Keratinocyte (primary cell): ENCODE data around the gene TBC1D8B. TPM values are rescaled to one million over a fixed set of nuclear protein-coding genes. Genes with fewer than 3 reads are reported as not detected.
"Not testable (repeated sequence)": the region's sequence is repeated elsewhere in the genome, so short reads cannot be mapped to it uniquely, and the experiment has no call there.

Experiments
- DNase-seq: peaks from one replicate; pipeline ENCODE4 v3.0.0-alpha.2; 2011; ENCODE audit warnings: low read depth, missing footprints, low spot score
- FAIRE-seq: peaks from 2 replicates; lab custom pipeline; 2011; peaks lifted over from hg19 to GRCh38; lab: Jason Lieb, UNC
- H2AFZ ChIP-seq: 2 replicates; pipeline ENCODE4 v1.6.0; 2012; ENCODE audit warnings: low read length, control low read depth, inconsistent platforms; ENCODE audit not compliant: control insufficient read depth
- H3K27ac ChIP-seq: 2 replicates; pipeline ENCODE4 v1.5.1; 2011; ENCODE audit warnings: low read length; ENCODE audit not compliant: control insufficient read depth, insufficient read depth
- H3K27me3 ChIP-seq: 3 replicates; pipeline ENCODE4 v1.6.0; 2011; ENCODE audit warnings: low read length; ENCODE audit not compliant: control insufficient read depth, insufficient read depth; ENCODE audit errors: extremely low read depth
- H3K36me3 ChIP-seq, 2 experiments: 2 replicates in 1 of 2; 3 replicates in 1 of 2; pipeline ENCODE4 v1.5.1; 2011; ENCODE audit warnings: low read length in 2 of 2, mild to moderate bottlenecking in 1 of 2; ENCODE audit not compliant: control insufficient read depth in 2 of 2, insufficient read depth in 2 of 2; ENCODE audit errors: extremely low read depth in 1 of 2
- H3K4me1 ChIP-seq: 3 replicates; pipeline ENCODE4 v1.5.1; 2011; ENCODE audit warnings: low read length; ENCODE audit not compliant: control insufficient read depth, insufficient read depth; ENCODE audit errors: extremely low read depth
- H3K4me2 ChIP-seq: 3 replicates; pipeline ENCODE4 v1.6.0; 2011; ENCODE audit warnings: low read depth, low read length; ENCODE audit not compliant: control insufficient read depth, insufficient read depth; ENCODE audit errors: extremely low read depth
- H3K4me3 ChIP-seq, 3 experiments: fragments of 200-600 bp in 1 of 3; sonication (generic) in 1 of 3; 2 replicates in 2 of 3; 3 replicates in 1 of 3; pipeline ENCODE4 v1.5.1; 2011 to 2016; ENCODE audit warnings: low read length in 3 of 3, mild to moderate bottlenecking in 3 of 3, control low read depth in 2 of 3, inconsistent platforms in 1 of 3, low read depth in 1 of 3, mixed read lengths in 1 of 3, mixed run types in 1 of 3, moderate library complexity in 1 of 3; ENCODE audit not compliant: control insufficient read depth in 2 of 3, insufficient read depth in 2 of 3; ENCODE audit errors: extremely low read depth in 1 of 3
- H3K79me2 ChIP-seq: 2 replicates; pipeline ENCODE4 v1.6.0; 2012; ENCODE audit warnings: low read length; ENCODE audit not compliant: control insufficient read depth, insufficient read depth
- H3K9ac ChIP-seq: 3 replicates; pipeline ENCODE4 v1.6.0; 2011; ENCODE audit warnings: low read length; ENCODE audit not compliant: control insufficient read depth, insufficient read depth; ENCODE audit errors: extremely low read depth
- H3K9me1 ChIP-seq: 3 replicates; pipeline ENCODE4 v1.6.0; 2011; ENCODE audit warnings: low read length; ENCODE audit not compliant: control insufficient read depth, insufficient read depth; ENCODE audit errors: extremely low read depth
- H3K9me3 ChIP-seq: 2 replicates; pipeline ENCODE4 v1.5.1; 2012; ENCODE audit warnings: low read depth, low read length; ENCODE audit not compliant: control insufficient read depth
- H4K20me1 ChIP-seq: 3 replicates; pipeline ENCODE4 v1.6.0; 2011; ENCODE audit warnings: low read length; ENCODE audit not compliant: control insufficient read depth, insufficient read depth; ENCODE audit errors: extremely low read depth
- EZH2 ChIP-seq: IDR thresholded peaks from one replicate; pipeline ENCODE4 v1.6.1; 2012; ENCODE audit warnings: inconsistent platforms, mild to moderate bottlenecking, low read length, moderate library complexity
- dilution Hi-C: fragments of 300-500 bp; cut with MboI; formaldehyde crosslinking; loops from one replicate; pipeline ENCODE4 v1.7.0; 2020; ENCODE audit warnings: low sequenced_read_pairs; ENCODE audit not compliant: extremely low pct_ligation_motif_present
- polyA plus RNA-seq, 5 experiments: library from polyadenylated mRNA; depleted of rRNA in 3 of 5; stranded (reverse) in 3 of 5; stranded (forward) in 1 of 5; unstranded in 1 of 5; fragments of >200 nt; gene quantifications; 1 replicate in 1 of 5; 2 replicates in 3 of 5; 3 replicates in 1 of 5; pipeline versions ENCODE4 v1.2.1 to v1.2.3, GENCODE V29; 2011 to 2012; ENCODE audit warnings: missing spikeins in 2 of 5, low read depth in 1 of 5, low replicate concordance in 1 of 5
- TF ChIP-seq, protein P1 (sequence below), 3 experiments: IDR thresholded peaks in 1 of 3; conservative IDR thresholded peaks in 1 of 3; optimal IDR thresholded peaks in 1 of 3; 2 replicates in 2 of 3; 3 replicates in 1 of 3; pipeline versions ENCODE3 to v1.5.1; 2011; ENCODE audit warnings: low read length in 3 of 3, mild to moderate bottlenecking in 3 of 3, moderate library complexity in 2 of 3, control low read depth in 1 of 3, inconsistent platforms in 1 of 3; ENCODE audit not compliant: insufficient read depth in 2 of 3; ENCODE audit errors: extremely low read depth in 1 of 3

TBC1D8B gene
- polyA plus RNA-seq, 1 donor (not counting 4 experiments of a cell fraction or from before 2014, with no cell fraction given) = 5.4 TPM

DNA sequence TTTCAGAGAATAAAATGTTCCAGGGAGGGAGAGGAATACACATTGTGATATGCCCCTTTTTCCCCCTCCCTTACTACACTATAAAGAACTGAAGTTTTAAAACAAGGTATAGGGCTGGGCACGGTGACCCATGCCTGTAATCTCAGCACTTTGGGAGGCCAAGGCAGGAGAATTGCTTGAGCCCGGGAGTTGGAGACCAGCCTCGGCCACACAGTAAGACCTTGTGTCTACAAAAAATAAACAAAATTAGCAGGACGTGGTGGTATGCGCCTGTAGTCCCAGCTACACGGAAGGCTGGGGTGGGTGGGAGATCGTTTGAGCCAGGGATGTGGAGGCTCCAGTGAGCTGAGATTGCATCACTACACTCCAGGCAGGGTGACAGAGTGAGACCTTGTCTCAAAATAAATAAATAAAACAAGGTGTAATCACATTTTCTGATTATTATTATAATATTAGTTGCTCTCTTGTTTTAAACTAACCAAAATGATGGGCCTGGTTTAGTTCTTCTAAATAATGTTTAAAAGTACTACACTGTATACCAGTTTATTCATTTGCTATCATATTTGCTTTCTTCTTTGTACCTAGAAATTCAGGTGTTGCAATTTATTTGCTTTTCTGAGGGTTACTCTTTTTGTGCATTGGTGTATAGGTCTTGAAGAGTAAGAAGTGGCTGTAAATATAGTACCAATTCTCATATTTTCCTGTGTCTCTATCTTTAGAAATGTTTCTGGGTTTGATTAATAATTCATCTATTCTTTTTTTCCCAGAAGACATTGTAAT lies 8.8 kb downstream of the TBC1D8B start:
- no peaks in the 10 kb centered on the region for H3K9me3 ChIP-seq
- no peak overlapping the region for H2AFZ ChIP-seq
- H3K4me3 ChIP-seq = no peak overlapping the region
- no peak for TF ChIP-seq EZH2
- TF ChIP-seq, protein P1, sequence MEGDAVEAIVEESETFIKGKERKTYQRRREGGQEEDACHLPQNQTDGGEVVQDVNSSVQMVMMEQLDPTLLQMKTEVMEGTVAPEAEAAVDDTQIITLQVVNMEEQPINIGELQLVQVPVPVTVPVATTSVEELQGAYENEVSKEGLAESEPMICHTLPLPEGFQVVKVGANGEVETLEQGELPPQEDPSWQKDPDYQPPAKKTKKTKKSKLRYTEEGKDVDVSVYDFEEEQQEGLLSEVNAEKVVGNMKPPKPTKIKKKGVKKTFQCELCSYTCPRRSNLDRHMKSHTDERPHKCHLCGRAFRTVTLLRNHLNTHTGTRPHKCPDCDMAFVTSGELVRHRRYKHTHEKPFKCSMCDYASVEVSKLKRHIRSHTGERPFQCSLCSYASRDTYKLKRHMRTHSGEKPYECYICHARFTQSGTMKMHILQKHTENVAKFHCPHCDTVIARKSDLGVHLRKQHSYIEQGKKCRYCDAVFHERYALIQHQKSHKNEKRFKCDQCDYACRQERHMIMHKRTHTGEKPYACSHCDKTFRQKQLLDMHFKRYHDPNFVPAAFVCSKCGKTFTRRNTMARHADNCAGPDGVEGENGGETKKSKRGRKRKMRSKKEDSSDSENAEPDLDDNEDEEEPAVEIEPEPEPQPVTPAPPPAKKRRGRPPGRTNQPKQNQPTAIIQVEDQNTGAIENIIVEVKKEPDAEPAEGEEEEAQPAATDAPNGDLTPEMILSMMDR (optimal IDR thresholded peaks at IDR 0.05 in 1 of 3, IDR thresholded peaks at IDR 0.05 in 1 of 3, conservative IDR thresholded peaks at IDR 0.05 in 1 of 3; ENCODE audit: extremely low read depth in 1 of 3, insufficient read depth in 2 of 3, low read length in 3 of 3) = no peak
- DNase-seq (no peak), FAIRE-seq (no peak)
- H3K9me1 ChIP-seq = no peaks in the 10 kb centered on the region
- no peaks in the 10 kb centered on the region for H4K20me1 ChIP-seq
- H3K4me1 ChIP-seq = no peaks in the 10 kb centered on the region
- H3K27ac ChIP-seq = no peak overlapping the region
- dilution Hi-C loops = no loop called here
- H3K27me3 ChIP-seq = no peaks in the 10 kb centered on the region
- H3K9ac ChIP-seq = no peak overlapping the region
- H3K79me2 ChIP-seq = no peaks in the 10 kb centered on the region
- H3K36me3 ChIP-seq = no peaks in the 10 kb centered on the region
- no peak overlapping the region for H3K4me2 ChIP-seq

GRCh38 chrX:106812930-106813329 lies 10.5 kb downstream of the TBC1D8B start:
- H3K4me1 ChIP-seq, FAIRE-seq, H3K27me3 ChIP-seq, DNase-seq, H3K27ac ChIP-seq, H3K4me2 ChIP-seq, dilution Hi-C loops, H3K9ac ChIP-seq, H3K9me1 ChIP-seq, H3K9me3 ChIP-seq, H3K4me3 ChIP-seq, H3K79me2 ChIP-seq, H3K36me3 ChIP-seq, H4K20me1 ChIP-seq, H2AFZ ChIP-seq: not testable (repeated sequence)

DNA sequence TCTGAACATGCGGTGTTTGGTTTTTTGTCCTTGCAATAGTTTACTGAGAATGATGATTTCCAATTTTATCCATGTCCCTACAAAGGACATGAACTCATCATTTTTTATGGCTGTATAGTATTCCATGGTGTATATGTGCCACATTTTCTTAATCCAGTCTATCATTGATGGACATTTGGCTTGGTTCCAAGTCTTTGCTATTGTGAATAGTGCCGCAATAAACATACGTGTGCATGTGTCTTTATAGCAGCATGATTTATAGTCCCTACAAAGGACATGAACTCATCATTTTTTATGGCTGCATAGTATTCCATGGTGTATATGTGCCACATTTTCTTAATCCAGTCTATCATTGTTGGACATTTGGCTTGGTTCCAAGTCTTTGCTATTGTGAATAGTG lies 11.6 kb downstream of the TBC1D8B start:
- H3K4me2 ChIP-seq, H4K20me1 ChIP-seq, H3K4me1 ChIP-seq, dilution Hi-C loops, H3K36me3 ChIP-seq, H3K27me3 ChIP-seq, H2AFZ ChIP-seq, FAIRE-seq, H3K27ac ChIP-seq, DNase-seq, H3K9me1 ChIP-seq, H3K9me3 ChIP-seq, H3K4me3 ChIP-seq, H3K79me2 ChIP-seq, H3K9ac ChIP-seq: not testable (repeated sequence)
